HL-60 (cell line): ENCODE results near the gene SIRT1.
"Not testable (repeated sequence)": the region's sequence is repeated elsewhere in the genome, so short reads cannot be mapped to it uniquely, and the experiment has no call there.

ENCODE experiments used
- POLR2AphosphoS5 ChIP-seq: IDR thresholded peaks from 2 replicates; pipeline ENCODE4 v1.6.1; 2012; ENCODE audit warnings: low read depth
- TF ChIP-seq, protein P1 (sequence below): IDR thresholded peaks from one replicate; pipeline ENCODE4 v1.5.1; 2011; ENCODE audit warnings: low read length, control low read depth, inconsistent platforms; ENCODE audit not compliant: insufficient read depth

DNA sequence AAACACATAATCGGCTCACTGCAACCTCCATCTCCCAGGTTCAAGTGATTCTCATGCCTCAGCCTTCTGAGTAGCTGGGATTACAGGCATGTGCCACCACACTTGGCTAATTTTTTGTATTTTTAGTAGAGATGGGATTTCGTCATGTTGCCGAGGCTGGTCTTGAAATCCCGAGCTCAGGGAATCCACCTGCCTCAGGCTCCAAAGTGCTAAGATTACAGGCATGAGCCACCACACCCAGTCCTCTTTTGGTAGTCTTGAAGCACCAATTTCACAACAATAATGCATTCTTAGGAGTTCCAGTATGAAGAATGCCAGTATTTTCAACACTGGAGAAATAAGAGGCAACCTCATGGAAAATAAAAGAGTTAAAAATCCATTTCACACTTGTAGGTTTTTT is 81.6 kb downstream of the SIRT1 start:
- TF ChIP-seq, protein P1, sequence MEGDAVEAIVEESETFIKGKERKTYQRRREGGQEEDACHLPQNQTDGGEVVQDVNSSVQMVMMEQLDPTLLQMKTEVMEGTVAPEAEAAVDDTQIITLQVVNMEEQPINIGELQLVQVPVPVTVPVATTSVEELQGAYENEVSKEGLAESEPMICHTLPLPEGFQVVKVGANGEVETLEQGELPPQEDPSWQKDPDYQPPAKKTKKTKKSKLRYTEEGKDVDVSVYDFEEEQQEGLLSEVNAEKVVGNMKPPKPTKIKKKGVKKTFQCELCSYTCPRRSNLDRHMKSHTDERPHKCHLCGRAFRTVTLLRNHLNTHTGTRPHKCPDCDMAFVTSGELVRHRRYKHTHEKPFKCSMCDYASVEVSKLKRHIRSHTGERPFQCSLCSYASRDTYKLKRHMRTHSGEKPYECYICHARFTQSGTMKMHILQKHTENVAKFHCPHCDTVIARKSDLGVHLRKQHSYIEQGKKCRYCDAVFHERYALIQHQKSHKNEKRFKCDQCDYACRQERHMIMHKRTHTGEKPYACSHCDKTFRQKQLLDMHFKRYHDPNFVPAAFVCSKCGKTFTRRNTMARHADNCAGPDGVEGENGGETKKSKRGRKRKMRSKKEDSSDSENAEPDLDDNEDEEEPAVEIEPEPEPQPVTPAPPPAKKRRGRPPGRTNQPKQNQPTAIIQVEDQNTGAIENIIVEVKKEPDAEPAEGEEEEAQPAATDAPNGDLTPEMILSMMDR = not testable (repeated sequence)
- not testable (repeated sequence) for TF ChIP-seq POLR2AphosphoS5
